H9 (cell line): ENCODE results near the gene IGF1R. TPM values are rescaled to one million over a fixed set of nuclear protein-coding genes. Genes with fewer than 3 reads are reported as not detected.
A peak's percentile ranks its signal among the peaks of the same experiment; 100 is the strongest.

Experiments
- DNase-seq: peaks from one replicate; pipeline ENCODE4 v3.0.0-alpha.2; 2017
- H2AFZ ChIP-seq: one replicate; pipeline ENCODE4 v1.6.1; 2013; ENCODE audit warnings: mild to moderate bottlenecking, low read length, control low read depth, moderate library complexity
- H2AK5ac ChIP-seq: 2 replicates; pipeline ENCODE4 v1.6.1; 2013; ENCODE audit warnings: low read length, control low read depth, mixed read lengths; ENCODE audit not compliant: insufficient read length
- H2BK120ac ChIP-seq: one replicate; pipeline ENCODE4 v1.6.1; 2013; ENCODE audit warnings: low read depth, mild to moderate bottlenecking, low read length, control low read depth, inconsistent platforms; ENCODE audit not compliant: poor library complexity, severe bottlenecking
- H2BK12ac ChIP-seq: 2 replicates; pipeline ENCODE4 v1.6.1; 2013; ENCODE audit warnings: low read length, control low read depth, mixed read lengths, low read depth; ENCODE audit not compliant: insufficient read length
- H2BK15ac ChIP-seq: 2 replicates; pipeline ENCODE4 v1.6.1; 2013; ENCODE audit warnings: low read depth, low read length, control low read depth
- H2BK20ac ChIP-seq: one replicate; pipeline ENCODE4 v1.6.1; 2013; ENCODE audit warnings: low read depth, mild to moderate bottlenecking, low read length, control low read depth, inconsistent platforms; ENCODE audit not compliant: poor library complexity, severe bottlenecking
- H2BK5ac ChIP-seq: 2 replicates; pipeline ENCODE4 v1.6.1; 2013; ENCODE audit warnings: low read length, control low read depth, mixed read lengths; ENCODE audit not compliant: insufficient read length
- H3K14ac ChIP-seq: 2 replicates; pipeline ENCODE4 v1.6.1; 2013; ENCODE audit warnings: low read length, control low read depth; ENCODE audit not compliant: insufficient read depth
- H3K18ac ChIP-seq: 2 replicates; pipeline ENCODE4 v1.6.1; 2013; ENCODE audit warnings: low read depth, mild to moderate bottlenecking, mixed read lengths, low read length, control low read depth; ENCODE audit not compliant: insufficient read length
- H3K23ac ChIP-seq: 2 replicates; pipeline ENCODE4 v1.6.1; 2013; ENCODE audit warnings: low read length, control low read depth, mixed read lengths, low read depth; ENCODE audit not compliant: insufficient read length
- H3K23me2 ChIP-seq: 2 replicates; pipeline ENCODE4 v1.6.1; 2013; ENCODE audit warnings: low read depth, mild to moderate bottlenecking, mixed read lengths, low read length, control low read depth; ENCODE audit not compliant: insufficient read length, poor library complexity, severe bottlenecking
- H3K27ac ChIP-seq: 2 replicates; pipeline ENCODE4 v1.5.1; 2013; ENCODE audit warnings: low read length, control low read depth, mixed read lengths, low read depth; ENCODE audit not compliant: insufficient read length
- H3K27me3 ChIP-seq: 2 replicates; pipeline ENCODE4 v1.6.1; 2013; ENCODE audit warnings: low read length, control low read depth, inconsistent platforms; ENCODE audit not compliant: insufficient read depth
- H3K4ac ChIP-seq: 2 replicates; pipeline ENCODE4 v1.6.1; 2013; ENCODE audit warnings: low read depth, mild to moderate bottlenecking, control low read depth, inconsistent platforms, low read length, moderate library complexity
- H3K4me1 ChIP-seq: 2 replicates; pipeline ENCODE4 v1.6.1; 2013; ENCODE audit warnings: low read length, control low read depth, inconsistent platforms; ENCODE audit not compliant: insufficient read depth
- H3K4me2 ChIP-seq: 2 replicates; pipeline ENCODE4 v1.6.1; 2013; ENCODE audit warnings: low read length, control low read depth, mixed read lengths; ENCODE audit not compliant: insufficient read length, insufficient read depth
- H3K56ac ChIP-seq: 2 replicates; pipeline ENCODE4 v1.6.1; 2013; ENCODE audit warnings: low read depth, mild to moderate bottlenecking, mixed read lengths, low read length, control low read depth; ENCODE audit not compliant: insufficient read length
- H3K79me1 ChIP-seq: 2 replicates; pipeline ENCODE4 v1.6.1; 2013; ENCODE audit warnings: low read depth, mild to moderate bottlenecking, moderate library complexity, low read length, control low read depth, inconsistent platforms; ENCODE audit not compliant: insufficient read depth, poor library complexity, severe bottlenecking
- H3K79me2 ChIP-seq: 2 replicates; pipeline ENCODE4 v1.6.1; 2013; ENCODE audit warnings: low read length, control low read depth, inconsistent platforms; ENCODE audit not compliant: insufficient read depth
- H3K9ac ChIP-seq: 2 replicates; pipeline ENCODE4 v1.6.1; 2013; ENCODE audit warnings: low read length, control low read depth, mixed read lengths; ENCODE audit not compliant: insufficient read length; ENCODE audit errors: extremely low read depth
- H3K9me3 ChIP-seq: one replicate; pipeline ENCODE4 v1.6.1; 2013; ENCODE audit warnings: low read depth, low read length, inconsistent platforms; ENCODE audit not compliant: control insufficient read depth
- H3T11ph ChIP-seq: one replicate; pipeline ENCODE4 v1.6.1; 2013; ENCODE audit warnings: mild to moderate bottlenecking, low read length, control low read depth, inconsistent platforms
- H4K20me1 ChIP-seq: one replicate; pipeline ENCODE4 v1.6.1; 2013; ENCODE audit not compliant: control insufficient read depth, insufficient read length, insufficient read depth
- H4K5ac ChIP-seq: 2 replicates; pipeline ENCODE4 v1.6.1; 2013; ENCODE audit warnings: low read depth, mild to moderate bottlenecking, mixed read lengths, low read length, control low read depth; ENCODE audit not compliant: insufficient read length
- H4K8ac ChIP-seq: replicated peaks from 2 replicates; pipeline ENCODE4 v1.6.1; 2013; ENCODE audit warnings: low read length, control low read depth, mixed read lengths, low read depth; ENCODE audit not compliant: insufficient read length
- H4K91ac ChIP-seq: 2 replicates; pipeline ENCODE4 v1.6.1; 2013; ENCODE audit warnings: low read depth, mild to moderate bottlenecking, moderate library complexity, mixed read lengths, low read length, control low read depth; ENCODE audit not compliant: insufficient read length
- H3K27ac Mint-ChIP-seq, 3 experiments: 2 replicates in 2 of 3; 3 replicates in 1 of 3; pipeline ENCODE4 v1.8.0; 2020 to 2021; ENCODE audit warnings: mixed read lengths in 3 of 3, mild to moderate bottlenecking in 1 of 3, moderate library complexity in 1 of 3
- H3K27me3 Mint-ChIP-seq: 2 replicates; pipeline ENCODE4 v1.8.0; 2021; ENCODE audit warnings: low read depth, mild to moderate bottlenecking, moderate library complexity, mixed read lengths
- H3K36me3 Mint-ChIP-seq, 3 experiments: 2 replicates in 2 of 3; 3 replicates in 1 of 3; pipeline ENCODE4 v1.8.0; 2020 to 2021; ENCODE audit warnings: low read depth in 3 of 3, mixed read lengths in 3 of 3; ENCODE audit not compliant: insufficient read depth in 1 of 3
- H3K4me1 Mint-ChIP-seq, 2 experiments: 2 replicates each; pipeline ENCODE4 v1.8.0; 2020; ENCODE audit warnings: mixed read lengths in 2 of 2
- H3K4me3 Mint-ChIP-seq, 2 experiments: 2 replicates in 1 of 2; 3 replicates in 1 of 2; pipeline ENCODE4 v1.8.0; 2020 to 2021; ENCODE audit warnings: mild to moderate bottlenecking in 2 of 2, mixed read lengths in 2 of 2, moderate library complexity in 1 of 2
- H3K9me3 Mint-ChIP-seq, 2 experiments: 2 replicates in 1 of 2; 3 replicates in 1 of 2; pipeline ENCODE4 v1.8.0; 2020; ENCODE audit warnings: mild to moderate bottlenecking in 2 of 2, mixed read lengths in 2 of 2, moderate library complexity in 1 of 2
- CTCF ChIP-seq: fragments of 200-600 bp; sonication (generic); conservative IDR thresholded peaks from 3 replicates; pipeline ENCODE4 v1.8.0; 2021; ENCODE audit warnings: antibody characterized with exemption, mild to moderate bottlenecking
- WGBS: extraction: QIAGEN DNeasy Blood & Tissue Kit; methylation state at CpG from one replicate; pipeline ENCODE4 v1.1.7; 2013; ENCODE audit warnings: missing lambda C conversion rate, low lambda C conversion rate, mixed read lengths; ENCODE audit not compliant: insufficient read length; ENCODE audit errors: extremely low coverage; 5-methylcytosine and 5-hydroxymethylcytosine counted together
- long read RNA-seq: library from polyadenylated mRNA; unstranded; transcript quantifications from one replicate; pipeline ENCODE4 v2.0.0, GENCODE V29; 2020
- total RNA-seq: library from RNA; stranded (reverse); gene quantifications from 2 replicates; pipeline ENCODE4 v1.2.1, GENCODE V29; 2021

IGF1R gene
- 70.0 and 73.3 TPM in 2 replicates for total RNA-seq
- long read RNA-seq, partial matches to known transcripts, result 5 of 17 reads
- long read RNA-seq, other reads (novel, unspliced or antisense), result 12 of 17 reads

GRCh38 chr15:98647774-98648653, at the start of gene IGF1R:
Gene IGF1R (plus strand): TSS chr15:98648539. CDS start chr15:98649582, 1,043 bp downstream.
- H4K91ac ChIP-seq, result no peak within 1 kb of the TSS
- H3T11ph ChIP-seq, result no peak within 1 kb of the TSS
- peak; percentile 86 for DNase-seq
- H3K18ac ChIP-seq, result peak within 1 kb of the TSS; percentile 89
- no peaks in the 10 kb centered on the region for H3K79me1 ChIP-seq
- H2AK5ac ChIP-seq, result no peak within 1 kb of the TSS
- H3K23ac ChIP-seq, result no peak within 1 kb of the TSS
- Mint-ChIP-seq H3K27ac (peak within 1 kb of the TSS; percentile 97 to 98 (median 97); a peak in 6 of 7 replicates), H3K9me3 (no peaks in the 10 kb centered on the region; a peak in 1 of 5 replicates), H3K27me3 (peaks cover 2% of the 10 kb centered on the region; the same call in 1 of the 2 replicates), H3K4me3 (peak within 1 kb of the TSS; percentile 87 to 98), H3K4me1 (peaks cover 34 to 35% of the 10 kb centered on the region in 2 experiments), H3K36me3 (no peaks in the 10 kb centered on the region; a peak in 1 of 7 replicates)
- no peaks in the 10 kb centered on the region for H3K9me3 ChIP-seq
- no peak within 1 kb of the TSS for H4K5ac ChIP-seq
- no peak within 1 kb of the TSS for H2BK12ac ChIP-seq
- H2BK120ac ChIP-seq, result no peak within 1 kb of the TSS
- peak within 1 kb of the TSS; percentile 89 for H3K14ac ChIP-seq
- no CpG with 5 or more reads among the region's 106 CpGs for WGBS
- H3K56ac ChIP-seq, result no peak within 1 kb of the TSS
- no peak within 1 kb of the TSS for H3K4ac ChIP-seq
- H3K4me1 ChIP-seq, result no peaks in the 10 kb centered on the region; the same call in 1 of the 2 replicates
- peak within 1 kb of the TSS; percentile 94 for H3K4me2 ChIP-seq
- H4K8ac ChIP-seq, result no peak within 1 kb of the TSS
- H2AFZ ChIP-seq, result no peak within 1 kb of the TSS
- peak within 1 kb of the TSS; percentile 72 for H3K9ac ChIP-seq
- peaks cover 32% of the 10 kb centered on the region; the same call in 1 of the 2 replicates for H3K79me2 ChIP-seq
- no peaks in the 10 kb centered on the region for H4K20me1 ChIP-seq
- no peak within 1 kb of the TSS for H3K27ac ChIP-seq
- no peak for TF ChIP-seq CTCF
- H2BK15ac ChIP-seq, result no peak within 1 kb of the TSS
- H3K23me2 ChIP-seq, result peaks cover 22% of the 10 kb centered on the region
- no peak within 1 kb of the TSS for H2BK20ac ChIP-seq
- H3K27me3 ChIP-seq, result no peaks in the 10 kb centered on the region
- H2BK5ac ChIP-seq, result no peak within 1 kb of the TSS
